Lower leg skin (tissue), 3 donors: Measurements from ENCODE around the gene ZMYM2.

Experiments used
- POLR2A ChIP-seq, 2 donors: fragments of 450-650 bp; IDR thresholded peaks; one replicate each; pipeline ENCODE4 v1.6.1; 2016 to 2017; ENCODE audit warnings: antibody characterized with exemption in 2 of 2, mild to moderate bottlenecking in 1 of 2, moderate library complexity in 1 of 2
- TF ChIP-seq, protein P1 (sequence below), 3 donors: fragments of 450-650 bp; IDR thresholded peaks; one replicate each; pipeline ENCODE4 v1.5.1; 2016; ENCODE audit warnings: antibody characterized with exemption in 3 of 3, mild to moderate bottlenecking in 3 of 3, moderate library complexity in 2 of 3

DNA sequence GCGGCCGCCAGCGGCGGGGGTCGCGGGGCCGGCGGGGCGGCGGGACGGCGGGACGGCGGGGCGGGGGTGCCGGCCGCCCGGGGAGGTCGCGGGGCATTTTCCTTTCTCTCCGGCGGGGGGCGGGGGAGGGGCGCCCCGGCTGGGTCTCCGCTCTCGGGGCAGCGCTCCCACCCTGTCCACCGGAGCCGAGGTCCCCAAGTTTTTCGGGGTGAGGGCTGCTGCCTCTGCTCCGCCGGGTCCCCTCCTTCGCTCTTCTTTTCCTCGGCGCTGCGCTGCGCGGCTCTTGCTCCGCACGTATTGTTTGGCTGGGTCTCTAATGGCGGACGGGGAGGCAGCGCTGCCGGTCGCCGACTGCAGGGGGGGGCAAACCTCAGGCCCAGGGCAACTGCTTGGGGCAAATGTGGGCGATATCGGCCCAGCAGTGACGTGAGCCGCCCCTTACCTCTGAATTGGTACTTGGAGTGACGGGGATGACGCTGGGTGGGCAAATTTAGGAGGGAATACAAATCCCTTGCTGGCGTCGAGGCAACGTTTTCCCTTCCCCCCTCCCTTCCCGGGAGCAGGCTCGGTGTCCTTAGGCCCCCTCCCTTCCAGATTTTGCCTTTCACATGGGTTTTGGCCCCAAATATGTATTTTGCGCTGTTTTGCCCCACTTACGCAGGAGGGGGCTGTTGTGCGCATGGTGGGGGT, 759 bp downstream of the ZMYM2 start:
- TF ChIP-seq, protein P1, sequence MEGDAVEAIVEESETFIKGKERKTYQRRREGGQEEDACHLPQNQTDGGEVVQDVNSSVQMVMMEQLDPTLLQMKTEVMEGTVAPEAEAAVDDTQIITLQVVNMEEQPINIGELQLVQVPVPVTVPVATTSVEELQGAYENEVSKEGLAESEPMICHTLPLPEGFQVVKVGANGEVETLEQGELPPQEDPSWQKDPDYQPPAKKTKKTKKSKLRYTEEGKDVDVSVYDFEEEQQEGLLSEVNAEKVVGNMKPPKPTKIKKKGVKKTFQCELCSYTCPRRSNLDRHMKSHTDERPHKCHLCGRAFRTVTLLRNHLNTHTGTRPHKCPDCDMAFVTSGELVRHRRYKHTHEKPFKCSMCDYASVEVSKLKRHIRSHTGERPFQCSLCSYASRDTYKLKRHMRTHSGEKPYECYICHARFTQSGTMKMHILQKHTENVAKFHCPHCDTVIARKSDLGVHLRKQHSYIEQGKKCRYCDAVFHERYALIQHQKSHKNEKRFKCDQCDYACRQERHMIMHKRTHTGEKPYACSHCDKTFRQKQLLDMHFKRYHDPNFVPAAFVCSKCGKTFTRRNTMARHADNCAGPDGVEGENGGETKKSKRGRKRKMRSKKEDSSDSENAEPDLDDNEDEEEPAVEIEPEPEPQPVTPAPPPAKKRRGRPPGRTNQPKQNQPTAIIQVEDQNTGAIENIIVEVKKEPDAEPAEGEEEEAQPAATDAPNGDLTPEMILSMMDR (IDR thresholded peaks at IDR 0.05) = no peak
- TF ChIP-seq POLR2A (IDR thresholded peaks at IDR 0.05) = no peak
